ENCODE results near the gene FZR1.
A peak's percentile ranks its signal among the peaks of the same experiment; 100 is the strongest.

Gene FZR1

GRCh38 chr19:3478409-3479176 is 27.5 kb upstream of the FZR1 start:
- Mint-ChIP-seq H3K9me3 (no peaks in the 10 kb centered on the region), H3K36me3 (ENCODE audit: insufficient read depth) (peaks cover 3% of the 10 kb centered on the region), H3K4me1 (peaks cover 13% of the 10 kb centered on the region), H3K27me3 (no peaks in the 10 kb centered on the region), H3K4me3 (peak overlapping the region; percentile 68), H3K27ac (ENCODE audit: low read depth) (peak overlapping the region; percentile 29)
- ATAC-seq (replicated peaks; ENCODE audit: extremely low read depth, poor library complexity, severe bottlenecking): no peak
- no peak for DNase-seq (ENCODE audit: low spot score in 2 of 2)

GRCh38 chr19:3479177-3479833 is 26.8 kb upstream of the FZR1 start:
- peak overlapping the region; percentile 29 for H3K27ac Mint-ChIP-seq (ENCODE audit: low read depth)
- H3K27me3 Mint-ChIP-seq: no peaks in the 10 kb centered on the region
- peak overlapping the region; percentile 68 for H3K4me3 Mint-ChIP-seq
- peak; percentile 52 for ATAC-seq (replicated peaks; ENCODE audit: extremely low read depth, poor library complexity, severe bottlenecking)
- H3K4me1 Mint-ChIP-seq: peaks cover 13% of the 10 kb centered on the region
- peak; percentile 31 to 45 for DNase-seq (ENCODE audit: low spot score in 2 of 2)
- H3K9me3 Mint-ChIP-seq: no peaks in the 10 kb centered on the region
- peaks cover 3% of the 10 kb centered on the region for H3K36me3 Mint-ChIP-seq (ENCODE audit: insufficient read depth)

- Mint-ChIP-seq H3K36me3 (ENCODE audit: insufficient read depth) (peaks cover 3% of the 10 kb centered on the region), H3K9me3 (no peaks in the 10 kb centered on the region), H3K4me1 (peaks cover 13% of the 10 kb centered on the region), H3K27me3 (no peaks in the 10 kb centered on the region), H3K27ac (ENCODE audit: low read depth) (no peak overlapping the region), H3K4me3 (no peak overlapping the region)
- DNase-seq (ENCODE audit: low spot score in 2 of 2): no peak
- peak; percentile 24 for ATAC-seq (replicated peaks; ENCODE audit: extremely low read depth, poor library complexity, severe bottlenecking)
Measured at GRCh38 chr19:3479834-3480215, 26.3 kb upstream of the FZR1 start.

GRCh38 chr19:3480383-3481091 is 25.6 kb upstream of the FZR1 start, which contains the start of gene SMIM24:
SMIM24 (minus strand) TSS chr19:3480525; CDS start chr19:3480463, 62 bp downstream.
- H3K36me3 Mint-ChIP-seq (ENCODE audit: insufficient read depth): peaks cover 3% of the 10 kb centered on the region
- no peak within 1 kb of the TSS for H3K27ac Mint-ChIP-seq (ENCODE audit: low read depth)
- H3K4me3 Mint-ChIP-seq: no peak within 1 kb of the TSS

GRCh38 chr19:3481241-3482090 is 24.6 kb upstream of the FZR1 start:
- no peaks in the 10 kb centered on the region for H3K9me3 Mint-ChIP-seq

More at GRCh38 chr19:3480383-3481091, 25.6 kb upstream of the FZR1 start, which contains the start of gene SMIM24:
- peaks cover 13% of the 10 kb centered on the region for H3K4me1 Mint-ChIP-seq
- ATAC-seq (replicated peaks; ENCODE audit: extremely low read depth, poor library complexity, severe bottlenecking) (no peak), DNase-seq (ENCODE audit: low spot score in 2 of 2) (no peak)
- H3K27me3 Mint-ChIP-seq: no peaks in the 10 kb centered on the region
- no peaks in the 10 kb centered on the region for H3K9me3 Mint-ChIP-seq

GRCh38 chr19:3482507-3483225 is 23.4 kb upstream of the FZR1 start:
- Mint-ChIP-seq H3K9me3 (no peaks in the 10 kb centered on the region), H3K27me3 (no peaks in the 10 kb centered on the region), H3K4me3 (no peak overlapping the region), H3K36me3 (ENCODE audit: insufficient read depth) (peaks cover 3% of the 10 kb centered on the region), H3K27ac (ENCODE audit: low read depth) (no peak overlapping the region), H3K4me1 (peaks cover 13% of the 10 kb centered on the region)
- ATAC-seq (replicated peaks; ENCODE audit: extremely low read depth, poor library complexity, severe bottlenecking) (no peak), DNase-seq (ENCODE audit: low spot score in 2 of 2) (no peak)

More at GRCh38 chr19:3481241-3482090, 24.6 kb upstream of the FZR1 start:
- no peak for DNase-seq (ENCODE audit: low spot score in 2 of 2)
- ATAC-seq (replicated peaks; ENCODE audit: extremely low read depth, poor library complexity, severe bottlenecking): no peak
- no peak overlapping the region for H3K27ac Mint-ChIP-seq (ENCODE audit: low read depth)
- no peak overlapping the region for H3K4me3 Mint-ChIP-seq
- H3K27me3 Mint-ChIP-seq: no peaks in the 10 kb centered on the region
- peaks cover 13% of the 10 kb centered on the region for H3K4me1 Mint-ChIP-seq
- peaks cover 3% of the 10 kb centered on the region for H3K36me3 Mint-ChIP-seq (ENCODE audit: insufficient read depth)

GRCh38 chr19:3483226-3483628 is 22.9 kb upstream of the FZR1 start, which contains the start of gene SMIM44:
SMIM44 (minus strand) TSS chr19:3483441; CDS start chr19:3483403, 38 bp downstream.
- Mint-ChIP-seq H3K27ac (ENCODE audit: low read depth) (peak within 1 kb of the TSS; percentile 64), H3K4me3 (no peak within 1 kb of the TSS), H3K4me1 (peaks cover 8% of the 10 kb centered on the region), H3K27me3 (no peaks in the 10 kb centered on the region), H3K36me3 (ENCODE audit: insufficient read depth) (peaks cover 5% of the 10 kb centered on the region), H3K9me3 (no peaks in the 10 kb centered on the region)
- no peak for DNase-seq (ENCODE audit: low spot score in 2 of 2)
- ATAC-seq (replicated peaks; ENCODE audit: extremely low read depth, poor library complexity, severe bottlenecking): no peak

GRCh38 chr19:3491396-3492119 is 14.6 kb upstream of the FZR1 start:
- H3K27ac Mint-ChIP-seq (ENCODE audit: low read depth): no peak overlapping the region
- H3K36me3 Mint-ChIP-seq (ENCODE audit: insufficient read depth): peaks cover 18% of the 10 kb centered on the region
- no peaks in the 10 kb centered on the region for H3K4me1 Mint-ChIP-seq
- no peaks in the 10 kb centered on the region for H3K9me3 Mint-ChIP-seq
- ATAC-seq (replicated peaks; ENCODE audit: extremely low read depth, poor library complexity, severe bottlenecking): no peak
- DNase-seq (ENCODE audit: low spot score in 2 of 2): no peak
- H3K27me3 Mint-ChIP-seq: no peaks in the 10 kb centered on the region
- H3K4me3 Mint-ChIP-seq: no peak overlapping the region

GRCh38 chr19:3492131-3492839 is 13.8 kb upstream of the FZR1 start:
- H3K4me1 Mint-ChIP-seq: peaks cover 5% of the 10 kb centered on the region
- no peaks in the 10 kb centered on the region for H3K9me3 Mint-ChIP-seq
- H3K4me3 Mint-ChIP-seq: no peak overlapping the region

GRCh38 chr19:3492919-3493318 is 13.2 kb upstream of the FZR1 start:
- no peaks in the 10 kb centered on the region for H3K9me3 Mint-ChIP-seq
- DNase-seq (ENCODE audit: low spot score in 2 of 2): no peak
- ATAC-seq (replicated peaks; ENCODE audit: extremely low read depth, poor library complexity, severe bottlenecking): no peak
- no peaks in the 10 kb centered on the region for H3K27me3 Mint-ChIP-seq
- peaks cover 7% of the 10 kb centered on the region for H3K4me1 Mint-ChIP-seq
- no peak overlapping the region for H3K27ac Mint-ChIP-seq (ENCODE audit: low read depth)
- H3K36me3 Mint-ChIP-seq (ENCODE audit: insufficient read depth): peaks cover 21% of the 10 kb centered on the region
- no peak overlapping the region for H3K4me3 Mint-ChIP-seq

More at GRCh38 chr19:3492131-3492839, 13.8 kb upstream of the FZR1 start:
- no peak for DNase-seq (ENCODE audit: low spot score in 2 of 2)
- Mint-ChIP-seq H3K27ac (ENCODE audit: low read depth) (no peak overlapping the region), H3K36me3 (ENCODE audit: insufficient read depth) (peaks cover 18% of the 10 kb centered on the region), H3K27me3 (no peaks in the 10 kb centered on the region)
- no peak for ATAC-seq (replicated peaks; ENCODE audit: extremely low read depth, poor library complexity, severe bottlenecking)
